HEK293 (cell line): ENCODE data around the gene C5AR2.

Experiments
- AEBP2 ChIP-seq: fragments of 450-650 bp; formaldehyde crosslinking; IDR thresholded peaks from 2 replicates; pipeline ENCODE4 v1.5.1; 2016; ENCODE audit warnings: missing biosample characterization, missing genetic modification characterization, borderline replicate concordance
- BCL11B ChIP-seq: fragments of 450-650 bp; formaldehyde crosslinking; IDR thresholded peaks from 2 replicates; pipeline ENCODE4 v1.5.1; 2016; ENCODE audit warnings: low read depth, missing biosample characterization, missing genetic modification characterization
- KLF1 ChIP-seq: fragments of 450-650 bp; formaldehyde crosslinking; IDR thresholded peaks from 2 replicates; pipeline ENCODE4 v1.5.1; 2016; ENCODE audit warnings: missing biosample characterization, missing genetic modification characterization
- MZF1 ChIP-seq: fragments of 450-650 bp; formaldehyde crosslinking; IDR thresholded peaks from 2 replicates; pipeline ENCODE4 v1.5.1; 2017; ENCODE audit warnings: missing biosample characterization, missing genetic modification characterization, borderline replicate concordance
- RBAK ChIP-seq: fragments of 450-650 bp; formaldehyde crosslinking; IDR thresholded peaks from 2 replicates; pipeline ENCODE4 v1.5.1; 2016; ENCODE audit warnings: missing biosample characterization, missing genetic modification characterization
- SCRT1 ChIP-seq: fragments of 450-650 bp; formaldehyde crosslinking; IDR thresholded peaks from 2 replicates; pipeline ENCODE4 v1.5.1; 2016; ENCODE audit warnings: missing biosample characterization, missing genetic modification characterization, borderline replicate concordance
- WT1 ChIP-seq: fragments of 450-650 bp; formaldehyde crosslinking; IDR thresholded peaks from 2 replicates; pipeline ENCODE4 v1.5.1; 2016; ENCODE audit warnings: missing biosample characterization, missing genetic modification characterization
- ZBTB26 ChIP-seq: fragments of 450-650 bp; formaldehyde crosslinking; optimal IDR thresholded peaks from 2 replicates; pipeline ENCODE3; 2016; ENCODE audit warnings: missing biosample characterization, mild to moderate bottlenecking, missing genetic modification characterization
- ZBTB49 ChIP-seq: fragments of 450-650 bp; formaldehyde crosslinking; IDR thresholded peaks from 2 replicates; pipeline ENCODE4 v1.5.1; 2016; ENCODE audit warnings: missing biosample characterization, missing genetic modification characterization, low read depth
- ZBTB7A ChIP-seq: fragments of 450-650 bp; formaldehyde crosslinking; IDR thresholded peaks from 2 replicates; pipeline ENCODE4 v1.5.1; 2016; ENCODE audit warnings: low read depth, missing biosample characterization, missing genetic modification characterization
- ZFP3 ChIP-seq: fragments of 450-650 bp; formaldehyde crosslinking; IDR thresholded peaks from 2 replicates; pipeline ENCODE4 v1.5.1; 2016; ENCODE audit warnings: low read depth, missing biosample characterization, missing genetic modification characterization
- ZNF19 ChIP-seq: fragments of 450-650 bp; formaldehyde crosslinking; IDR thresholded peaks from 2 replicates; pipeline ENCODE4; 2016; ENCODE audit warnings: missing biosample characterization, missing genetic modification characterization, low read depth
- ZNF202 ChIP-seq: fragments of 450-650 bp; formaldehyde crosslinking; IDR thresholded peaks from 2 replicates; pipeline ENCODE4 v1.5.1; 2016; ENCODE audit warnings: missing biosample characterization, missing genetic modification characterization, borderline replicate concordance
- ZNF248 ChIP-seq: fragments of 450-650 bp; formaldehyde crosslinking; IDR thresholded peaks from 2 replicates; pipeline ENCODE4 v1.5.1; 2017; ENCODE audit warnings: missing biosample characterization, missing genetic modification characterization
- ZNF292 ChIP-seq: fragments of 450-650 bp; formaldehyde crosslinking; IDR thresholded peaks from 2 replicates; pipeline ENCODE4 v1.5.1; 2016; ENCODE audit warnings: low read depth, missing biosample characterization, missing genetic modification characterization, borderline replicate concordance
- ZNF362 ChIP-seq: fragments of 450-650 bp; formaldehyde crosslinking; IDR thresholded peaks from 2 replicates; pipeline ENCODE4 v1.5.1; 2016; ENCODE audit warnings: missing biosample characterization, missing genetic modification characterization
- ZNF366 ChIP-seq: fragments of 450-650 bp; formaldehyde crosslinking; conservative IDR thresholded peaks from 2 replicates; pipeline ENCODE4 v1.5.1; 2016; ENCODE audit warnings: missing biosample characterization, missing genetic modification characterization
- ZNF501 ChIP-seq: fragments of 450-650 bp; formaldehyde crosslinking; IDR thresholded peaks from 2 replicates; pipeline ENCODE4 v1.5.1; 2016; ENCODE audit warnings: missing biosample characterization, missing genetic modification characterization
- ZNF529 ChIP-seq: fragments of 450-650 bp; formaldehyde crosslinking; IDR thresholded peaks from 2 replicates; pipeline ENCODE4 v1.5.1; 2017; ENCODE audit warnings: missing genetic modification characterization, missing biosample characterization; ENCODE audit not compliant: insufficient replicate concordance
- ZNF639 ChIP-seq: fragments of 450-650 bp; formaldehyde crosslinking; IDR thresholded peaks from 2 replicates; pipeline ENCODE4 v1.5.1; 2016; ENCODE audit warnings: missing biosample characterization, missing genetic modification characterization
- ZNF660 ChIP-seq: fragments of 450-650 bp; IDR thresholded peaks from 2 replicates; pipeline ENCODE4 v1.5.1; 2018; ENCODE audit warnings: missing biosample characterization, mild to moderate bottlenecking, missing genetic modification characterization
- ZNF664 ChIP-seq: fragments of 450-650 bp; formaldehyde crosslinking; IDR thresholded peaks from 2 replicates; pipeline ENCODE4 v1.5.1; 2016; ENCODE audit warnings: missing biosample characterization, missing genetic modification characterization
- ZNF777 ChIP-seq: fragments of 450-650 bp; formaldehyde crosslinking; IDR thresholded peaks from 2 replicates; pipeline ENCODE4 v1.5.1; 2017; ENCODE audit warnings: missing biosample characterization, missing genetic modification characterization, borderline replicate concordance
- ZNF785 ChIP-seq: fragments of 450-650 bp; formaldehyde crosslinking; IDR thresholded peaks from 2 replicates; pipeline ENCODE4 v1.5.1; 2016; ENCODE audit warnings: missing biosample characterization, missing genetic modification characterization
- ZXDB ChIP-seq: fragments of 450-650 bp; formaldehyde crosslinking; IDR thresholded peaks from 2 replicates; pipeline ENCODE4 v1.5.1; 2016; ENCODE audit warnings: missing biosample characterization, missing genetic modification characterization
- TF ChIP-seq, protein P1 (sequence below): fragments of 450-650 bp; formaldehyde crosslinking; IDR thresholded peaks from 2 replicates; pipeline ENCODE4 v1.5.1; 2017; ENCODE audit warnings: missing biosample characterization, missing genetic modification characterization
- TF ChIP-seq, protein P2 (sequence below): fragments of 450-650 bp; formaldehyde crosslinking; IDR thresholded peaks from 2 replicates; pipeline ENCODE4 v1.5.1; 2017; ENCODE audit warnings: missing biosample characterization, missing genetic modification characterization

Gene C5AR2

GRCh38 chr19:47315125-47315821, 16.7 kb upstream of the C5AR2 start (continued):
- TF ChIP-seq ZNF202 (no peak), ZNF19 (tag by site-specific recombination) (no peak), AEBP2 (no peak), ZBTB7A (no peak), ZNF529 (tag by site-specific recombination) (no peak), ZBTB26 (tag by site-specific recombination) (no peak), RBAK (tag by site-specific recombination) (no peak), ZNF248 (tag by site-specific recombination) (no peak), SCRT1 (no peak), ZNF639 (no peak), ZNF785 (tag by site-specific recombination) (no peak), BCL11B (tag by site-specific recombination) (no peak), ZXDB (no peak), KLF1 (tag by site-specific recombination) (peak; percentile 67), ZNF362 (tag by site-specific recombination) (no peak), ZNF366 (tag by site-specific recombination) (no peak; the same call in 1 of the 2 replicates), ZBTB49 (tag by site-specific recombination) (no peak), ZFP3 (no peak), ZNF660 (tag by site-specific recombination) (peak; percentile 94), ZNF292 (tag by site-specific recombination) (no peak), ZNF664 (tag by site-specific recombination) (no peak), WT1 (peak; percentile 76), ZNF777 (no peak), ZNF501 (tag by site-specific recombination) (no peak), MZF1 (tag by site-specific recombination) (peak; percentile 100)
- TF ChIP-seq, protein P1, sequence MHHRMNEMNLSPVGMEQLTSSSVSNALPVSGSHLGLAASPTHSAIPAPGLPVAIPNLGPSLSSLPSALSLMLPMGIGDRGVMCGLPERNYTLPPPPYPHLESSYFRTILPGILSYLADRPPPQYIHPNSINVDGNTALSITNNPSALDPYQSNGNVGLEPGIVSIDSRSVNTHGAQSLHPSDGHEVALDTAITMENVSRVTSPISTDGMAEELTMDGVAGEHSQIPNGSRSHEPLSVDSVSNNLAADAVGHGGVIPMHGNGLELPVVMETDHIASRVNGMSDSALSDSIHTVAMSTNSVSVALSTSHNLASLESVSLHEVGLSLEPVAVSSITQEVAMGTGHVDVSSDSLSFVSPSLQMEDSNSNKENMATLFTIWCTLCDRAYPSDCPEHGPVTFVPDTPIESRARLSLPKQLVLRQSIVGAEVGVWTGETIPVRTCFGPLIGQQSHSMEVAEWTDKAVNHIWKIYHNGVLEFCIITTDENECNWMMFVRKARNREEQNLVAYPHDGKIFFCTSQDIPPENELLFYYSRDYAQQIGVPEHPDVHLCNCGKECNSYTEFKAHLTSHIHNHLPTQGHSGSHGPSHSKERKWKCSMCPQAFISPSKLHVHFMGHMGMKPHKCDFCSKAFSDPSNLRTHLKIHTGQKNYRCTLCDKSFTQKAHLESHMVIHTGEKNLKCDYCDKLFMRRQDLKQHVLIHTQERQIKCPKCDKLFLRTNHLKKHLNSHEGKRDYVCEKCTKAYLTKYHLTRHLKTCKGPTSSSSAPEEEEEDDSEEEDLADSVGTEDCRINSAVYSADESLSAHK: no peak
- TF ChIP-seq, protein P2, sequence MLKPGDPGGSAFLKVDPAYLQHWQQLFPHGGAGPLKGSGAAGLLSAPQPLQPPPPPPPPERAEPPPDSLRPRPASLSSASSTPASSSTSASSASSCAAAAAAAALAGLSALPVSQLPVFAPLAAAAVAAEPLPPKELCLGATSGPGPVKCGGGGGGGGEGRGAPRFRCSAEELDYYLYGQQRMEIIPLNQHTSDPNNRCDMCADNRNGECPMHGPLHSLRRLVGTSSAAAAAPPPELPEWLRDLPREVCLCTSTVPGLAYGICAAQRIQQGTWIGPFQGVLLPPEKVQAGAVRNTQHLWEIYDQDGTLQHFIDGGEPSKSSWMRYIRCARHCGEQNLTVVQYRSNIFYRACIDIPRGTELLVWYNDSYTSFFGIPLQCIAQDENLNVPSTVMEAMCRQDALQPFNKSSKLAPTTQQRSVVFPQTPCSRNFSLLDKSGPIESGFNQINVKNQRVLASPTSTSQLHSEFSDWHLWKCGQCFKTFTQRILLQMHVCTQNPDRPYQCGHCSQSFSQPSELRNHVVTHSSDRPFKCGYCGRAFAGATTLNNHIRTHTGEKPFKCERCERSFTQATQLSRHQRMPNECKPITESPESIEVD (tag by site-specific recombination): no peak
